Measurements from ENCODE around the gene ZCCHC13.
"Not testable (repeated sequence)": the region's sequence is repeated elsewhere in the genome, so short reads cannot be mapped to it uniquely, and the experiment has no call there.

The ZCCHC13 gene

DNA sequence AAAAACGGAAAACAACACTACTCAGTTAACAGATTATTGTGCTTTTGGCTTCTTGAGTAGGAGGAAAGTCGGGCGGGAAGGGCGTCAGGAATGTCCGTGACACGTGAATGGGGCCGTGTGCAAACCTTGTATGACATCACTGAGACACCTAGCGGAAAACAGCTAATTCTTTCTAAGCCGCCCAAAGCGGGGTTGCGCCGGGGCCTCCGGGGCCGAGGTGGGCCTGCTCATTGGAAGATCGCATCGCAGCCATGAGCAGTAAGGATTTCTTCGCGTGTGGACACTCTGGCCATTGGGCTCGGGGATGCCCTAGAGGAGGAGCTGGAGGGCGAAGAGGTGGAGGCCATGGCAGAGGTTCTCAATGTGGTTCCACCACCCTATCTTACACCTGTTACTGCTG, at the start of gene ZCCHC13:
Gene ZCCHC13 (plus strand): TSS at position 165 of the 400 bp plus-strand sequence. CDS start 87 bp downstream, at position 252.
- no peak within 1 kb of the TSS for H3K27ac ChIP-seq
- no peak within 1 kb of the TSS for H3K4me3 ChIP-seq
- DNase-seq (ENCODE audit: low spot score), result no peak
- no peak for TF ChIP-seq CTCF (IDR thresholded peaks at IDR 0.05)

- DNase-seq (ENCODE audit: low spot score); H3K27ac ChIP-seq; H3K4me3 ChIP-seq: not testable (repeated sequence)
These were observed 45.9 kb upstream of the ZCCHC13 start for GRCh38 chrX:74258111-74258510.

- DNase-seq (ENCODE audit: low spot score), result no peak
- no peak for TF ChIP-seq CTCF (IDR thresholded peaks at IDR 0.05)
- Histone ChIP-seq H3K27ac (no peak overlapping the region), H3K4me3 (no peak overlapping the region)
These were observed 44.0 kb upstream of the ZCCHC13 start for GRCh38 chrX:74259885-74260491.

DNA sequence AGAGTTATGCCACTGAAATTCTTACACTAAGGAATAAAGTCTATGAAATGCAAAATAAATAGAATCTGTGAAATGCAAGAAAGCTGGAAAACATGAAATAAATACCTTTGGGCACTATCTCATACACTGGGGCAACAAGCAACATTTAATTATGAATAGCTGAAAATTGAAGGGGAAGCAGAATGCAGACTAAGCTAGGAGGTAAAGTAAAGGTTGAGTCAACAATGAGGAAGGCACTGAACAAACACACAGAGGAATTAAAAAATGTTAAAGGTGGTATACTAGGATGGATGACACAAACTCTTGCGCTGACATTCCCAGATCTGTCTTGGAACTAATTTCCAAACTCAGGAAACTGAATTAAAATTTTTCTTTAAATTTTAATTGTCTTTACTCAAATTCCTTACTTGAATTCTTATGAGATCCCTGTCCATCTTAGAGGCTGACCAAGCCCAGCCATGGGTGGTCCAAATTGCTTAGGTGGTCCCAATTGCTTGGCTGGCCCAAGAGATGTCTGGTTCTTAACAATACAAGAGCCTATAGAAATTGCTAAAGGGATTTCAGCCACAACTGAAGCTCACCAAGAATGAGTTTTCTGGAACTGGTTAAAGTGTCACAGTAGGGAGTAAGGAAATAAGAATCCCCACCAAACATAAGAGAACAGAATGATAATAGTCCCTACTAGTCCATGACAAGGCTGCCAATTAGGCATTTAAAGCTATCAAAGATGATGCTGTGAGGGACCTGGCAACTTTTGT, 41.3 kb upstream of the ZCCHC13 start:
- Histone ChIP-seq H3K4me3 (no peak overlapping the region), H3K27ac (no peak overlapping the region)
- no peak for TF ChIP-seq CTCF (IDR thresholded peaks at IDR 0.05)
- DNase-seq (ENCODE audit: low spot score), result no peak

DNA sequence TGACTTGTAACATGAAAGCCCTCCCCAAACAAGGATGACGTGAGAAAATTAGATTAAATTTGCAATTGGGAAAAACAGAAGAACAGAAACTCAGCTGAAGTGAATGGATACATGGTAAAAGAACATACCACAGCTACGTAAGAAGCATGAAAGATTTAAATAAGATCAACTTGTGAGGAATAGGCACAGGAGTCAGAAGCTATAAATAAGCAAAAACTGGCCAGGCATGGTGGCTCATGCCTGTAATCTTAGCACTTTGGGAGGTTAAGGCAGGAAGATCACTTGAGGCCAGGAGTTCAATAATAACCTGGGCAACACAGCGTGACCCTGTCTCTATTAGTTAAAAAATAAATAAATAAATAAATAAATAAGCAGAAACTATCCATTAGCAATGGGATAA, 33.6 kb upstream of the ZCCHC13 start:
- DNase-seq (ENCODE audit: low spot score), result no peak
- Histone ChIP-seq H3K27ac (no peak overlapping the region), H3K4me3 (no peak overlapping the region)
- no peak for TF ChIP-seq CTCF (IDR thresholded peaks at IDR 0.05)

DNA sequence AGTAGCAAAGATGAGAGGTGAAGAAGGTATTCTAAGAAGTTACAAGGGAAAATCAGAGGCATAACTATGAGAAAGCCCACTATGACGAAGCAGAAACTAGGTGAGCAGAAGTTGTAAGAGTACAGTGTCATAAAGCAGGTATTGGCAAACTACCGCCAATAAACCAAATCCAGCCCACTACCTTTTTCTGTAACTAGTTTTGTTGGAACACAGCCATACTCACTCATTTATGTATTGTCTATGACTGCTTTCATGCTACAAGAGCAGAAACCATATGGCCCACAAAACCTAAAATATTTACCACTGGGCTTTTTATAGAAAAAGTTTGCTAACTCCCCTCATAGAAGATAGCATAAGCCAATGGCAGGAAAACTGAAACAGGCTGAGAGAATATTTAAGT, 31.8 kb upstream of the ZCCHC13 start:
- Histone ChIP-seq H3K4me3 (no peak overlapping the region), H3K27ac (no peak overlapping the region)
- TF ChIP-seq CTCF (IDR thresholded peaks at IDR 0.05), result no peak
- DNase-seq (ENCODE audit: low spot score), result no peak

GRCh38 chrX:74274516-74274915, 29.5 kb upstream of the ZCCHC13 start:
- no peak for DNase-seq (ENCODE audit: low spot score)
- no peak for TF ChIP-seq CTCF (IDR thresholded peaks at IDR 0.05)
- Histone ChIP-seq H3K4me3 (no peak overlapping the region), H3K27ac (no peak overlapping the region)

Measured in coronary artery (tissue), 2 donors.